ENCODE results near the gene POU2F1.

Gene POU2F1

GRCh38 chr1:167473761-167474160 lies 253.1 kb downstream of the POU2F1 start:
- no peak for DNase-seq
- Histone ChIP-seq H3K27ac (no peak overlapping the region), H3K27me3 (ENCODE audit: insufficient read depth, low read depth, severe bottlenecking) (no peaks in the 10 kb centered on the region), H3K36me3 (no peaks in the 10 kb centered on the region), H3K4me3 (ENCODE audit: low read depth, low read length) (no peak overlapping the region), H3K9me3 (ENCODE audit: severe bottlenecking) (no peaks in the 10 kb centered on the region)
- TF ChIP-seq, protein P1, sequence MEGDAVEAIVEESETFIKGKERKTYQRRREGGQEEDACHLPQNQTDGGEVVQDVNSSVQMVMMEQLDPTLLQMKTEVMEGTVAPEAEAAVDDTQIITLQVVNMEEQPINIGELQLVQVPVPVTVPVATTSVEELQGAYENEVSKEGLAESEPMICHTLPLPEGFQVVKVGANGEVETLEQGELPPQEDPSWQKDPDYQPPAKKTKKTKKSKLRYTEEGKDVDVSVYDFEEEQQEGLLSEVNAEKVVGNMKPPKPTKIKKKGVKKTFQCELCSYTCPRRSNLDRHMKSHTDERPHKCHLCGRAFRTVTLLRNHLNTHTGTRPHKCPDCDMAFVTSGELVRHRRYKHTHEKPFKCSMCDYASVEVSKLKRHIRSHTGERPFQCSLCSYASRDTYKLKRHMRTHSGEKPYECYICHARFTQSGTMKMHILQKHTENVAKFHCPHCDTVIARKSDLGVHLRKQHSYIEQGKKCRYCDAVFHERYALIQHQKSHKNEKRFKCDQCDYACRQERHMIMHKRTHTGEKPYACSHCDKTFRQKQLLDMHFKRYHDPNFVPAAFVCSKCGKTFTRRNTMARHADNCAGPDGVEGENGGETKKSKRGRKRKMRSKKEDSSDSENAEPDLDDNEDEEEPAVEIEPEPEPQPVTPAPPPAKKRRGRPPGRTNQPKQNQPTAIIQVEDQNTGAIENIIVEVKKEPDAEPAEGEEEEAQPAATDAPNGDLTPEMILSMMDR (IDR thresholded peaks at IDR 0.05; ENCODE audit: low read depth, low read length), result no peak

GRCh38 chr1:167474191-167474641 lies 253.5 kb downstream of the POU2F1 start:
- H3K4me3 ChIP-seq (ENCODE audit: low read depth, low read length), result no peak overlapping the region
- H3K27ac ChIP-seq, result no peak overlapping the region
- DNase-seq, result peak; percentile 24
- no peaks in the 10 kb centered on the region for H3K9me3 ChIP-seq (ENCODE audit: severe bottlenecking)
- H3K36me3 ChIP-seq, result no peaks in the 10 kb centered on the region
- TF ChIP-seq, protein P1 (IDR thresholded peaks at IDR 0.05; ENCODE audit: low read depth, low read length), result no peak
- H3K27me3 ChIP-seq (ENCODE audit: insufficient read depth, low read depth, severe bottlenecking), result no peaks in the 10 kb centered on the region

DNA sequence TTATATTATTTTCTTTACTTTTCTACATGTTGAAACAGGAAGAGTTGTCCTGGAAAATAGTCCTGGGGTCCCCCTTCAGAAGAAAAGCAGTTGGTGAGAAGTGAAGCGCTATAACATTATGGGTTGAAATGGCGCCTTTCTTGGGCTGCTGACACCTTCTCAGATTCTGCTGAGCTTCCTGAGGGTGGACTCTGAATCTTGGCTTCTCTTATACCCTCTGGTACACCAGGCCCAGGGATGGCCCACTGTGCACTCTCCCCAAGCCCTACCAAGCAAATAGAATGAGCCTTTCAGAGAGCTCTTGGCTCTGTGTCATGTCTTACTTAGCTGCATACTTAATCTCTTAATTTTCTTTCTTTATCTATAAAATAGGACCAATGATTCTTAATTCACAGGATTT lies 255.4 kb downstream of the POU2F1 start:
- H3K27me3 ChIP-seq (ENCODE audit: insufficient read depth, low read depth, severe bottlenecking), result no peaks in the 10 kb centered on the region
- no peak overlapping the region for H3K4me3 ChIP-seq (ENCODE audit: low read depth, low read length)
- DNase-seq, result no peak
- no peak overlapping the region for H3K27ac ChIP-seq
- no peaks in the 10 kb centered on the region for H3K9me3 ChIP-seq (ENCODE audit: severe bottlenecking)
- no peaks in the 10 kb centered on the region for H3K36me3 ChIP-seq
- TF ChIP-seq, protein P1 (IDR thresholded peaks at IDR 0.05; ENCODE audit: low read depth, low read length), result no peak

All from WERI-Rb-1 (cell line).